Measurements from ENCODE around the gene GRM4.

Gene GRM4

DNA sequence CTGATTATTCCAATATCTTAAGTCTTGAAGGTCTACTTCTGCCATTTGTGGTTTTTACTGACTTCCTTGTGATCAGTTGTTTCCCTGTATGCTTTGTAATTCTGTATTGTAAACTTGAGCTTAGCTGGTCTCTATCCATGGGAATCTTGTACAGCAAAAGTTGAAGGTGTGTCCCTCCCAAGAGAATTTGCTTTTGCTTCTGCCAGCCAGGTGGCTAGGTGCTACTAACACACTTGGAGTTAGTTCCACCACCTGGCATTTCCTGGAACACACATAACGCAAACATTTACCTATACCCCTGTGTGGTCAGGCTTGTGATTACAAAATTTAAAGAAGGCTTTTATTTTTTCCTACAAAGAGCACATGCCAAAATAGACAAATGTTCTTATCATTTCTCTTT lies 141.2 kb downstream of the GRM4 start:
- Histone ChIP-seq H3K36me3 (ENCODE audit: low read length) (no peaks in the 10 kb centered on the region), H3K4me3 (ENCODE audit: insufficient read depth, low read length, poor library complexity, severe bottlenecking) (no peak overlapping the region), H3K27me3 (ENCODE audit: low read length) (no peaks in the 10 kb centered on the region), H3K9me3 (ENCODE audit: insufficient read depth, low read length) (no peaks in the 10 kb centered on the region), H3K79me2 (ENCODE audit: insufficient read depth, low read length) (no peaks in the 10 kb centered on the region), H3K9ac (ENCODE audit: low read length) (no peak overlapping the region), H2AFZ (ENCODE audit: low read depth, low read length, severe bottlenecking) (no peak overlapping the region), H3K4me2 (ENCODE audit: low read depth, low read length, poor library complexity, severe bottlenecking) (no peak overlapping the region), H4K20me1 (ENCODE audit: low read depth, low read length) (no peaks in the 10 kb centered on the region), H3F3A (ENCODE audit: insufficient read depth) (no peaks in the 10 kb centered on the region), H3K9me2 (replicated peaks; ENCODE audit: insufficient read depth, low read length) (no peaks in the 10 kb centered on the region), H3K27ac (ENCODE audit: low read depth, low read length) (no peak overlapping the region)
- TF ChIP-seq, protein P1, sequence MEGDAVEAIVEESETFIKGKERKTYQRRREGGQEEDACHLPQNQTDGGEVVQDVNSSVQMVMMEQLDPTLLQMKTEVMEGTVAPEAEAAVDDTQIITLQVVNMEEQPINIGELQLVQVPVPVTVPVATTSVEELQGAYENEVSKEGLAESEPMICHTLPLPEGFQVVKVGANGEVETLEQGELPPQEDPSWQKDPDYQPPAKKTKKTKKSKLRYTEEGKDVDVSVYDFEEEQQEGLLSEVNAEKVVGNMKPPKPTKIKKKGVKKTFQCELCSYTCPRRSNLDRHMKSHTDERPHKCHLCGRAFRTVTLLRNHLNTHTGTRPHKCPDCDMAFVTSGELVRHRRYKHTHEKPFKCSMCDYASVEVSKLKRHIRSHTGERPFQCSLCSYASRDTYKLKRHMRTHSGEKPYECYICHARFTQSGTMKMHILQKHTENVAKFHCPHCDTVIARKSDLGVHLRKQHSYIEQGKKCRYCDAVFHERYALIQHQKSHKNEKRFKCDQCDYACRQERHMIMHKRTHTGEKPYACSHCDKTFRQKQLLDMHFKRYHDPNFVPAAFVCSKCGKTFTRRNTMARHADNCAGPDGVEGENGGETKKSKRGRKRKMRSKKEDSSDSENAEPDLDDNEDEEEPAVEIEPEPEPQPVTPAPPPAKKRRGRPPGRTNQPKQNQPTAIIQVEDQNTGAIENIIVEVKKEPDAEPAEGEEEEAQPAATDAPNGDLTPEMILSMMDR (IDR thresholded peaks at IDR 0.05; ENCODE audit: insufficient read depth, low read length, poor library complexity, severe bottlenecking) = no peak
- TF ChIP-seq EZH2phosphoT487 (conservative IDR thresholded peaks at IDR 0.05; ENCODE audit: low read length) = no peak

DNA sequence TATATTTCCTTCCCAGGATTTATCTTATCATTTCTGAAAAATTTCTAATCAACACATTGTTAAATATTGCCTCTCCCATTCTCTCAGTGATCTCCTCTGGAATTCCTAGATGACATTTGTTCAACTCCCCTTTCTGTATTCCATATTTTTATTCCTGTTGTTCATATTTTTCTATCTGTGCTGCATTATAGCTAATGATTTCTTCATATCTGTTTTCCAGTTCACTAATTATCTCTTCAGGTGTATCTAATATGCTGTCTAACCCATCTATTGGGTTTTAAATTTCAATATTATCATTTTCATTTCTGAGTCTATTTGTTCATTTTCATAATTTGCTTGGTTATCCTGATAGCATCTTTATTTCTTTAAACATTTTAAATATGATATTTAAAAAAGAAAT lies 141.9 kb downstream of the GRM4 start:
- no peaks in the 10 kb centered on the region for H3K36me3 ChIP-seq (ENCODE audit: low read length)
- no peak overlapping the region for H3K9ac ChIP-seq (ENCODE audit: low read length)
- no peaks in the 10 kb centered on the region for H3F3A ChIP-seq (ENCODE audit: insufficient read depth)
- no peaks in the 10 kb centered on the region for H3K27me3 ChIP-seq (ENCODE audit: low read length)
- H3K9me3 ChIP-seq (ENCODE audit: insufficient read depth, low read length) = no peaks in the 10 kb centered on the region
- TF ChIP-seq EZH2phosphoT487 (conservative IDR thresholded peaks at IDR 0.05; ENCODE audit: low read length) = no peak
- TF ChIP-seq, protein P1 (IDR thresholded peaks at IDR 0.05; ENCODE audit: insufficient read depth, low read length, poor library complexity, severe bottlenecking) = no peak
- no peak overlapping the region for H3K27ac ChIP-seq (ENCODE audit: low read depth, low read length)
- no peaks in the 10 kb centered on the region for H4K20me1 ChIP-seq (ENCODE audit: low read depth, low read length)
- H3K9me2 ChIP-seq (replicated peaks; ENCODE audit: insufficient read depth, low read length) = no peaks in the 10 kb centered on the region
- no peak overlapping the region for H2AFZ ChIP-seq (ENCODE audit: low read depth, low read length, severe bottlenecking)
- no peak overlapping the region for H3K4me2 ChIP-seq (ENCODE audit: low read depth, low read length, poor library complexity, severe bottlenecking)
- H3K79me2 ChIP-seq (ENCODE audit: insufficient read depth, low read length) = no peaks in the 10 kb centered on the region
- no peak overlapping the region for H3K4me3 ChIP-seq (ENCODE audit: insufficient read depth, low read length, poor library complexity, severe bottlenecking)

DNA sequence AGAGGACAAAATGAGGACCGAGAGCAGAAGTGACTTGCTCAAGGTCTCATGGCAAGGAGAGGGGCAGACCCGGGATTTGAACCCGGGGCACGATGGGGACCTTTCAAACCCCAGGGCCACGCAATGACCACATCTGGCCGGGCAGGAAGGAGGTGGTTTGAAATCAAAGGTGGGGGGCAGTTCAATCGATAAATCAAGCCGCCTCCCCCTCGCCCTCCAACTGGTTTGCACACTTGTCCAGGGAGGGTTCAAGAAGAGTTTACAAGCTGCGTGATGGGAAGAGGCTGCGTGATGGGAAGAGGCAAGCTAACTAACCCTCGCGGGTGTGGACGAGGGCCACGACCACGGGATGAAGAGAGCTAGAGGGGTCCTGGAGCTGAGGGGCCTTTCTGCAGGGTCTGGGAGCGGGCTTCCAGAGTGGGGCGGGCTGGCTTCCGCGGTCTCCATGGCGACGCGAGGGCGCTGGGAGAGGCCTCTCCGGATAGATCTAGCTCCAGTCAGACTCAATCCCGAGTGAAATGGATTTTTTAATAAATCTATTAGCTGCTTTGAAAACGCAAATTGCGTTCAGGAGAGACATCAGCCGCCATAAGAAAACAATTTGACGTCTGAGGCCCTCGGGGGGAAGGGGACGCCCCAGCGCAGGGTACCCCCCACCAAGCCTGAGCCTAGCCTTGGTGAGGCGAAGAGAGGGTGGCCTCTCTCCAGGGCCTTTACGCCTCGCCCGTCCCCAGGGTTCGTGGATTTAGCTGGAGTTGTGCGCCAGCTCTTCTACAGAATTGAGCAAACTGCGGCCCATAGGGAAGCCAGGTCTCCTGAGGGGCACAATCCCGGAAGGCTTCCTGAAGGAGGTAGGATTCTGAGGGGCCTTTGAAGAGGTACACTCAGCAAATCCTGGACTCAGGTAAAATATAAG lies 143.9 kb downstream of the GRM4 start:
- Histone ChIP-seq H3F3A (ENCODE audit: insufficient read depth) (no peaks in the 10 kb centered on the region), H4K20me1 (ENCODE audit: low read depth, low read length) (no peaks in the 10 kb centered on the region), H3K27ac (ENCODE audit: low read depth, low read length) (no peak overlapping the region), H3K27me3 (ENCODE audit: low read length) (no peaks in the 10 kb centered on the region), H3K9me2 (replicated peaks; ENCODE audit: insufficient read depth, low read length) (no peaks in the 10 kb centered on the region), H2AFZ (ENCODE audit: low read depth, low read length, severe bottlenecking) (no peak overlapping the region), H3K79me2 (ENCODE audit: insufficient read depth, low read length) (no peaks in the 10 kb centered on the region), H3K4me3 (ENCODE audit: insufficient read depth, low read length, poor library complexity, severe bottlenecking) (no peak overlapping the region), H3K9me3 (ENCODE audit: insufficient read depth, low read length) (peaks cover 7% of the 10 kb centered on the region; the same call in 1 of the 2 replicates), H3K9ac (ENCODE audit: low read length) (no peak overlapping the region), H3K4me2 (ENCODE audit: low read depth, low read length, poor library complexity, severe bottlenecking) (no peak overlapping the region), H3K36me3 (ENCODE audit: low read length) (no peaks in the 10 kb centered on the region)
- TF ChIP-seq, protein P1 (IDR thresholded peaks at IDR 0.05; ENCODE audit: insufficient read depth, low read length, poor library complexity, severe bottlenecking) = no peak
- no peak for TF ChIP-seq EZH2phosphoT487 (conservative IDR thresholded peaks at IDR 0.05; ENCODE audit: low read length)

Measured in SU-DHL-6 (cell line).